DND-41 (cell line): Measurements from ENCODE around the gene ASPM.

ENCODE experiments used
- ATAC-seq: fragments of 200-7000 bp; cut with Tn5 transposase; 3 replicates; pipeline ENCODE4 v1.9.1; 2021; ENCODE audit warnings: low read depth; ENCODE audit not compliant: insufficient read depth
- DNase-seq: peaks from one replicate; pipeline ENCODE4 v3.0.0-alpha.2; 2020
- H2AFZ ChIP-seq: 2 replicates; pipeline ENCODE4 v1.6.0; 2012; ENCODE audit warnings: low read depth, low read length
- H3K27ac ChIP-seq: 2 replicates; pipeline ENCODE4 v1.5.1; 2012; ENCODE audit warnings: low read length, inconsistent platforms
- H3K27me3 ChIP-seq: fragments of 200-600 bp; sonication (generic); 2 replicates; pipeline ENCODE4 v1.6.0; 2012; ENCODE audit warnings: low read length, mild to moderate bottlenecking, inconsistent platforms; ENCODE audit not compliant: insufficient read depth, poor library complexity
- H3K36me3 ChIP-seq: 2 replicates; pipeline ENCODE4 v1.5.1; 2012; ENCODE audit warnings: low read length, inconsistent platforms; ENCODE audit not compliant: insufficient read depth
- H3K4me1 ChIP-seq: 2 replicates; pipeline ENCODE4 v1.5.1; 2012; ENCODE audit warnings: mild to moderate bottlenecking, low read length; ENCODE audit not compliant: insufficient read depth
- H3K4me2 ChIP-seq: 2 replicates; pipeline ENCODE4 v1.6.0; 2012; ENCODE audit warnings: mild to moderate bottlenecking, moderate library complexity, low read length, inconsistent platforms; ENCODE audit not compliant: insufficient read depth
- H3K4me3 ChIP-seq, 2 experiments: fragments of 200-600 bp in 1 of 2; shearing (Covaris generic) in 1 of 2; 2 replicates each; pipeline ENCODE4 v1.5.1; 2012 to 2016; ENCODE audit warnings: inconsistent platforms in 2 of 2, low read length in 2 of 2, mild to moderate bottlenecking in 2 of 2, low read depth in 1 of 2, moderate library complexity in 1 of 2
- H3K79me2 ChIP-seq: 2 replicates; pipeline ENCODE4 v1.6.0; 2012; ENCODE audit warnings: low read length, inconsistent platforms; ENCODE audit not compliant: insufficient read depth
- H3K9ac ChIP-seq: 2 replicates; pipeline ENCODE4 v1.6.0; 2012; ENCODE audit warnings: low read depth, mild to moderate bottlenecking, inconsistent platforms, low read length, moderate library complexity
- H3K9me3 ChIP-seq: 2 replicates; pipeline ENCODE4 v1.5.1; 2012; ENCODE audit warnings: low read length, moderate library complexity, mild to moderate bottlenecking, inconsistent platforms; ENCODE audit not compliant: insufficient read depth, severe bottlenecking
- H4K20me1 ChIP-seq: 2 replicates; pipeline ENCODE4 v1.6.0; 2012; ENCODE audit warnings: low read length; ENCODE audit not compliant: insufficient read depth
- EZH2 ChIP-seq: IDR thresholded peaks from 3 replicates; pipeline ENCODE4 v1.6.1; 2012; ENCODE audit warnings: borderline replicate concordance, low read depth, mild to moderate bottlenecking, moderate library complexity, low read length, inconsistent platforms; ENCODE audit not compliant: severe bottlenecking
- TF ChIP-seq, protein P1 (sequence below): IDR thresholded peaks from 2 replicates; pipeline ENCODE4 v1.5.1; 2012; ENCODE audit warnings: borderline replicate concordance, low read length, moderate library complexity, mild to moderate bottlenecking; ENCODE audit not compliant: poor library complexity, severe bottlenecking; ENCODE audit errors: extremely low read depth

Gene ASPM

DNA sequence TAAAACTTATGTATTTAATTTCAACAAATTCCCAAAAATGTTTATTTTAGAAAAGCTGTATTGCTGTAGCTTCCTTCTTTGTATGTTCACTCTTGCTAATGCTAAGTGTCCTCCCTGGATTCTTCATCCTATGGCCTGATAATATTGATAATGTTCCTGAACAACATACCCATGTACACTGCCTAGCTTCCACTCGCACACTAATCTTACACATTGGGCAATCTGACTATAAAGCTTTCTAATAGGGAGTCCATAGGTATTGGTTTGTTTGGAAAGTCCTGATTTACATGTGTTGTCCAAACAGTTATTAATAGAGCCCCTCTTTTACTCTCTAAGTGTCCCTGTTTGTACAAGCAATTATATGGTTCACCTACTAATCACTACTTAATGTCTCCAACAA, 80.2 kb downstream of the ASPM start:
- no peak overlapping the region for H3K9ac ChIP-seq
- DNase-seq: no peak
- H3K79me2 ChIP-seq: no peaks in the 10 kb centered on the region
- no peaks in the 10 kb centered on the region for H3K36me3 ChIP-seq
- no peak overlapping the region for H3K4me3 ChIP-seq
- TF ChIP-seq, protein P1, sequence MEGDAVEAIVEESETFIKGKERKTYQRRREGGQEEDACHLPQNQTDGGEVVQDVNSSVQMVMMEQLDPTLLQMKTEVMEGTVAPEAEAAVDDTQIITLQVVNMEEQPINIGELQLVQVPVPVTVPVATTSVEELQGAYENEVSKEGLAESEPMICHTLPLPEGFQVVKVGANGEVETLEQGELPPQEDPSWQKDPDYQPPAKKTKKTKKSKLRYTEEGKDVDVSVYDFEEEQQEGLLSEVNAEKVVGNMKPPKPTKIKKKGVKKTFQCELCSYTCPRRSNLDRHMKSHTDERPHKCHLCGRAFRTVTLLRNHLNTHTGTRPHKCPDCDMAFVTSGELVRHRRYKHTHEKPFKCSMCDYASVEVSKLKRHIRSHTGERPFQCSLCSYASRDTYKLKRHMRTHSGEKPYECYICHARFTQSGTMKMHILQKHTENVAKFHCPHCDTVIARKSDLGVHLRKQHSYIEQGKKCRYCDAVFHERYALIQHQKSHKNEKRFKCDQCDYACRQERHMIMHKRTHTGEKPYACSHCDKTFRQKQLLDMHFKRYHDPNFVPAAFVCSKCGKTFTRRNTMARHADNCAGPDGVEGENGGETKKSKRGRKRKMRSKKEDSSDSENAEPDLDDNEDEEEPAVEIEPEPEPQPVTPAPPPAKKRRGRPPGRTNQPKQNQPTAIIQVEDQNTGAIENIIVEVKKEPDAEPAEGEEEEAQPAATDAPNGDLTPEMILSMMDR: no peak
- TF ChIP-seq EZH2: no peak
- no peak overlapping the region for H2AFZ ChIP-seq
- no peaks in the 10 kb centered on the region for H4K20me1 ChIP-seq
- H3K27me3 ChIP-seq: no peaks in the 10 kb centered on the region
- no peaks in the 10 kb centered on the region for H3K4me1 ChIP-seq
- no peak overlapping the region for H3K27ac ChIP-seq
- H3K9me3 ChIP-seq: no peaks in the 10 kb centered on the region
- no peak overlapping the region for H3K4me2 ChIP-seq
- no peak for ATAC-seq

DNA sequence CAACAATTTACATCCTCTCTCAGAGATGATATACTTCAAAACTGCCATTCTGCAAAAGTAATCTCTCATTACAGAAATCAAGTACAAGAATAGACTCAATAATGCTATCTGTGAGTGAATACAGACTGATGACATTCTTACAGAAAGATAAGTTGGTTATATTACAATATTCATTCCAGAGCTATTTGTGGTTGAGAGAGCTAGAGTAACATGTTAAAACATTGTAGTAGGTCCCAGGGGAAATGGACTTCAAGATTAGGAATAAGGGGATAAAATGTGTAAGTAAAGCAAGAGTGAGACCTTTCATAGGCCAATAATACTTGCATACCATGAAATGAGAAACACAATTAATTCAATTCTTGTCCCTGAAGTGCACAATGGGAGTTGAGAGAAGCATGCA, 80.9 kb downstream of the ASPM start:
- H3K27me3 ChIP-seq: no peaks in the 10 kb centered on the region
- H4K20me1 ChIP-seq: no peaks in the 10 kb centered on the region
- ATAC-seq (no peak), DNase-seq (no peak)
- no peaks in the 10 kb centered on the region for H3K79me2 ChIP-seq
- no peak for TF ChIP-seq EZH2
- TF ChIP-seq, protein P1: no peak
- no peaks in the 10 kb centered on the region for H3K4me1 ChIP-seq
- H3K9me3 ChIP-seq: no peaks in the 10 kb centered on the region
- no peak overlapping the region for H3K9ac ChIP-seq
- no peak overlapping the region for H2AFZ ChIP-seq
- no peak overlapping the region for H3K27ac ChIP-seq
- H3K4me3 ChIP-seq: no peak overlapping the region
- no peaks in the 10 kb centered on the region for H3K36me3 ChIP-seq
- H3K4me2 ChIP-seq: no peak overlapping the region

DNA sequence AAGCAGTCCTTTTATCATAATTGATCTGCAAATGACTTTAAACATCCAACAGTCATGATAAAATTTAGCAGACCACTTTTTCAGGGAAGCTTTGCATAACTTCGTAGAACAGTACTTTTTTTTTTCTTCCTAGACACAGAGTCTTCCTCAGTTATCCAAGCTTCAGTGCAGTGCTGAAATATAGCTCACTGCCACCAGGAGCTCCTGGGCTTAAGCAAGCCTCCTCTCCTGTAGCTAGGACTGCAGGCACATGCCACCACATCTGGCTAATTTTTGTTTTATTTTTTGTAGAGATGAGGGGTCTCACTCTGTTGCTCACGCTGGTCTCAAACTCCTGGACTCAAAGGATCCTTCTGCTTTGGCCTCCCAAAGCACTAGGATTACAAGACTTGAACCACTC, 83.3 kb downstream of the ASPM start:
- H3K4me2 ChIP-seq: no peak overlapping the region
- ATAC-seq (no peak), DNase-seq (no peak)
- TF ChIP-seq, protein P1: no peak
- no peak for TF ChIP-seq EZH2
- no peaks in the 10 kb centered on the region for H3K36me3 ChIP-seq
- no peaks in the 10 kb centered on the region for H3K79me2 ChIP-seq
- no peak overlapping the region for H2AFZ ChIP-seq
- H3K27me3 ChIP-seq: no peaks in the 10 kb centered on the region
- H3K27ac ChIP-seq: no peak overlapping the region
- H3K9ac ChIP-seq: no peak overlapping the region
- no peaks in the 10 kb centered on the region for H3K9me3 ChIP-seq
- H3K4me1 ChIP-seq: no peaks in the 10 kb centered on the region
- H4K20me1 ChIP-seq: no peaks in the 10 kb centered on the region
- no peak overlapping the region for H3K4me3 ChIP-seq

DNA sequence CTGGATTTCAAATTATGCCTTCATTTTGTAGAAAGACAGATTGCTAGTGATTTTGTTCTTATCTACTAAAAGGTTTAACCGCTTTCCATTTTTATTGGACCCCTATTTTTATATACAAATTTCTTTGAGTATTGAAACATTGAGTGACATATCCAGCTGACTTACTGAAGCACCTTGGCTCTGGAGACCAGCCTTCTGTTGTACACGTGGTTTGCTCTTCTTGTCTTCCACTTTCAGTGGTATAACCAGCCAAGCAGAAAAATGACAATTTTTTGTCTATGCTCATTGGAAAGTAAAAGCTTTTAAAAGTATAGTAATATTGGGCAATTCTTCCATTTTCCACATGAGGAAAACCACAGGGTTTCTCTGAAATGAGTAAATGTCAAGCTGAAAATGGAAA, 83.8 kb downstream of the ASPM start:
- peaks cover 1% of the 10 kb centered on the region for H3K27me3 ChIP-seq
- no peak for ATAC-seq

More for the DNA sequence above, 83.8 kb downstream of the ASPM start:
- no peak overlapping the region for H2AFZ ChIP-seq
- no peak overlapping the region for H3K4me2 ChIP-seq
- H3K36me3 ChIP-seq: no peaks in the 10 kb centered on the region
- no peak for TF ChIP-seq EZH2
- TF ChIP-seq, protein P1: no peak
- H3K4me3 ChIP-seq: no peak overlapping the region
- no peaks in the 10 kb centered on the region for H3K4me1 ChIP-seq
- no peak overlapping the region for H3K9ac ChIP-seq
- no peak overlapping the region for H3K27ac ChIP-seq
- H4K20me1 ChIP-seq: no peaks in the 10 kb centered on the region
- no peaks in the 10 kb centered on the region for H3K9me3 ChIP-seq
- DNase-seq: no peak
- H3K79me2 ChIP-seq: no peaks in the 10 kb centered on the region
